ENCODE measurements around the gene BCAS3.

Gene BCAS3

GRCh38 chr17:61379457-61380216 lies 702.0 kb downstream of the BCAS3 start:
- Histone ChIP-seq H4K20me1 (ENCODE audit: insufficient read depth, low read length) (no peaks in the 10 kb centered on the region), H3K4me2 (ENCODE audit: low read length) (no peak overlapping the region), H2AFZ (ENCODE audit: low read depth, low read length) (no peak overlapping the region), H3K27me3 (ENCODE audit: low read depth, low read length) (no peaks in the 10 kb centered on the region), H3K4me3 (ENCODE audit: low read length) (no peak overlapping the region), H3K9me3 (ENCODE audit: insufficient read depth, low read length) (no peaks in the 10 kb centered on the region), H3K27ac (ENCODE audit: low read length) (no peak overlapping the region), H3K36me3 (replicated peaks; ENCODE audit: low read depth, low read length) (no peaks in the 10 kb centered on the region), H3K4me1 (ENCODE audit: low read length) (no peaks in the 10 kb centered on the region), H3K79me2 (ENCODE audit: low read length) (no peaks in the 10 kb centered on the region), H3K9ac (ENCODE audit: low read length) (no peak overlapping the region)
- TF ChIP-seq, protein P1, sequence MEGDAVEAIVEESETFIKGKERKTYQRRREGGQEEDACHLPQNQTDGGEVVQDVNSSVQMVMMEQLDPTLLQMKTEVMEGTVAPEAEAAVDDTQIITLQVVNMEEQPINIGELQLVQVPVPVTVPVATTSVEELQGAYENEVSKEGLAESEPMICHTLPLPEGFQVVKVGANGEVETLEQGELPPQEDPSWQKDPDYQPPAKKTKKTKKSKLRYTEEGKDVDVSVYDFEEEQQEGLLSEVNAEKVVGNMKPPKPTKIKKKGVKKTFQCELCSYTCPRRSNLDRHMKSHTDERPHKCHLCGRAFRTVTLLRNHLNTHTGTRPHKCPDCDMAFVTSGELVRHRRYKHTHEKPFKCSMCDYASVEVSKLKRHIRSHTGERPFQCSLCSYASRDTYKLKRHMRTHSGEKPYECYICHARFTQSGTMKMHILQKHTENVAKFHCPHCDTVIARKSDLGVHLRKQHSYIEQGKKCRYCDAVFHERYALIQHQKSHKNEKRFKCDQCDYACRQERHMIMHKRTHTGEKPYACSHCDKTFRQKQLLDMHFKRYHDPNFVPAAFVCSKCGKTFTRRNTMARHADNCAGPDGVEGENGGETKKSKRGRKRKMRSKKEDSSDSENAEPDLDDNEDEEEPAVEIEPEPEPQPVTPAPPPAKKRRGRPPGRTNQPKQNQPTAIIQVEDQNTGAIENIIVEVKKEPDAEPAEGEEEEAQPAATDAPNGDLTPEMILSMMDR (IDR thresholded peaks at IDR 0.05; ENCODE audit: low read depth, low read length) = no peak
- TF ChIP-seq EZH2phosphoT487 (IDR thresholded peaks at IDR 0.05; ENCODE audit: low read depth) = no peak

- no peak for TF ChIP-seq EZH2phosphoT487 (IDR thresholded peaks at IDR 0.05; ENCODE audit: low read depth)
- TF ChIP-seq, protein P1 (IDR thresholded peaks at IDR 0.05; ENCODE audit: low read depth, low read length) = no peak
- H3K9me3 ChIP-seq (ENCODE audit: insufficient read depth, low read length) = no peaks in the 10 kb centered on the region
- H3K27ac ChIP-seq (ENCODE audit: low read length) = no peak overlapping the region
- H2AFZ ChIP-seq (ENCODE audit: low read depth, low read length) = no peak overlapping the region
- H3K4me3 ChIP-seq (ENCODE audit: low read length) = no peak overlapping the region
- no peaks in the 10 kb centered on the region for H3K27me3 ChIP-seq (ENCODE audit: low read depth, low read length)
- no peaks in the 10 kb centered on the region for H3K36me3 ChIP-seq (replicated peaks; ENCODE audit: low read depth, low read length)
- H3K79me2 ChIP-seq (ENCODE audit: low read length) = no peaks in the 10 kb centered on the region
- H3K9ac ChIP-seq (ENCODE audit: low read length) = no peak overlapping the region
- no peak overlapping the region for H3K4me2 ChIP-seq (ENCODE audit: low read length)
- no peaks in the 10 kb centered on the region for H4K20me1 ChIP-seq (ENCODE audit: insufficient read depth, low read length)
- no peaks in the 10 kb centered on the region for H3K4me1 ChIP-seq (ENCODE audit: low read length)
Observed at GRCh38 chr17:61380217-61380835, 702.7 kb downstream of the BCAS3 start.

DNA sequence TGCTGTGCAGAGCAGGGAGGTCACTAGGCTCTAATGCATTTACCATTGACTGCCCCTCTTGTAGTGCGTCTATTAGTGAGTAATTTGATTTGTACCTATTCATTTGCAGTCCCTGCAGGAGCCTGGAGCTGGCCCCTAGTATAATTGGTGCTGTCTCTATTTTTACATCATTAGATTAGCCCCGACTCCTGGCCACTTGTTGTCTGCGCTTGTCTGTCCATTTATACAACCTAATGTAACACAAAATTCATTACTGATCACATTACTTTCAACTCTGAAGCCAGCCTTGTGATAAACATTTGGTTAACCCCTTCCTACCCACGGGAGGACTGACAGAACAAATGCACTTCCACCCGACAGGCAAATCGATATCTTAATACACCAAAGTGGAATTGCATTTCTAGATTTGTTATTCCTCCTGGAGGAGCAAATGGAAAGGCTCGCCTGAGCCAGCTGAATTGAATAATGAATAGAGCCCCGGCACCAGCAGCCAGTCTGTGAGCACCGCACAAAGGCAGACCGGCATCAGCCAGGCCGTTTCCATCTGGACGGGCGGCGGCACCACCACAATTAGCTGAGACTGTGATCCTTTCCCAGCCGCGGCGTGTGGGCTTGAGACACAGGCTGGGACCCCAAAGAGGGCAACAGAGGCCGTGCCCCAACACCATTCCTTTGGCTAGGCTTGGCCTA lies 703.3 kb downstream of the BCAS3 start:
- TF ChIP-seq, protein P1 (IDR thresholded peaks at IDR 0.05; ENCODE audit: low read depth, low read length) = no peak
- TF ChIP-seq EZH2phosphoT487 (IDR thresholded peaks at IDR 0.05; ENCODE audit: low read depth) = no peak
- Histone ChIP-seq H3K4me1 (ENCODE audit: low read length) (no peaks in the 10 kb centered on the region), H2AFZ (ENCODE audit: low read depth, low read length) (no peak overlapping the region), H3K36me3 (replicated peaks; ENCODE audit: low read depth, low read length) (no peaks in the 10 kb centered on the region), H3K4me2 (ENCODE audit: low read length) (no peak overlapping the region), H3K79me2 (ENCODE audit: low read length) (no peaks in the 10 kb centered on the region), H3K9ac (ENCODE audit: low read length) (no peak overlapping the region), H3K9me3 (ENCODE audit: insufficient read depth, low read length) (no peaks in the 10 kb centered on the region), H3K4me3 (ENCODE audit: low read length) (no peak overlapping the region), H3K27me3 (ENCODE audit: low read depth, low read length) (no peaks in the 10 kb centered on the region), H3K27ac (ENCODE audit: low read length) (no peak overlapping the region), H4K20me1 (ENCODE audit: insufficient read depth, low read length) (no peaks in the 10 kb centered on the region)

DNA sequence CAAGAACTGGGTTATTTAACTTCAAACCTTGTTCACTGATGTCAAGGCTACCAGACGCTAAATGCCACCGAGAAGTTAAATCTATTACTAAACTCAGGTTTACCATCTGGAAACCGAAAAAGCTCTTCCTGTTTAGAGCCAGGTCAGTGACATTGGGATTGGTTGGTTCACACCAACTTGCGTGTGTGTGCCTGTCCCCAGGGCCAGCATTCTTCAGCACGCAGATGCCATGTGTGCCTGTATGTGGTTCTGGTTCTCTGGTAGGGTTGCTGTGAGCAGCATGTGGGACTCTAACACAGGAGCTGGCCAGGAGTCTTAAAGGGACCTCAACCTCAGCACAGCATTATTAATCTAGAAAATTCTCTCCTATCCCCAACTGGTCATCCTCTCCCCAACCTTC lies 703.9 kb downstream of the BCAS3 start:
- Histone ChIP-seq H3K4me2 (ENCODE audit: low read length) (no peak overlapping the region), H3K4me3 (ENCODE audit: low read length) (no peak overlapping the region), H3K9me3 (ENCODE audit: insufficient read depth, low read length) (no peaks in the 10 kb centered on the region), H3K79me2 (ENCODE audit: low read length) (no peaks in the 10 kb centered on the region), H4K20me1 (ENCODE audit: insufficient read depth, low read length) (no peaks in the 10 kb centered on the region), H2AFZ (ENCODE audit: low read depth, low read length) (no peak overlapping the region), H3K36me3 (replicated peaks; ENCODE audit: low read depth, low read length) (no peaks in the 10 kb centered on the region), H3K9ac (ENCODE audit: low read length) (no peak overlapping the region), H3K4me1 (ENCODE audit: low read length) (no peaks in the 10 kb centered on the region), H3K27ac (ENCODE audit: low read length) (no peak overlapping the region), H3K27me3 (ENCODE audit: low read depth, low read length) (no peaks in the 10 kb centered on the region)
- TF ChIP-seq, protein P1 (IDR thresholded peaks at IDR 0.05; ENCODE audit: low read depth, low read length) = no peak
- no peak for TF ChIP-seq EZH2phosphoT487 (IDR thresholded peaks at IDR 0.05; ENCODE audit: low read depth)

All from OCI-LY3 (cell line).